Forelimb muscle (tissue), 1 donor: ENCODE results near the gene CGRRF1. TPM values are rescaled to one million over a fixed set of nuclear protein-coding genes. Genes with fewer than 3 reads are reported as not detected.
A peak's percentile ranks its signal among the peaks of the same experiment; 100 is the strongest.

Experiments
- DNase-seq: peaks from one replicate; pipeline ENCODE4 v3.0.0-alpha.2; 2013; ENCODE audit warnings: low read depth
- polyA plus RNA-seq: library from polyadenylated mRNA; unstranded; fragments of 120-200 nt; gene quantifications from one replicate; pipeline ENCODE4 v1.2.1, GENCODE V29; 2013; ENCODE audit not compliant: insufficient read length

Gene CGRRF1
- polyA plus RNA-seq, 1 donor = 14.5 TPM

- DNase-seq = no peak
These were observed 37.9 kb downstream of the CGRRF1 start for GRCh38 chr14:54547583-54547982.

DNA sequence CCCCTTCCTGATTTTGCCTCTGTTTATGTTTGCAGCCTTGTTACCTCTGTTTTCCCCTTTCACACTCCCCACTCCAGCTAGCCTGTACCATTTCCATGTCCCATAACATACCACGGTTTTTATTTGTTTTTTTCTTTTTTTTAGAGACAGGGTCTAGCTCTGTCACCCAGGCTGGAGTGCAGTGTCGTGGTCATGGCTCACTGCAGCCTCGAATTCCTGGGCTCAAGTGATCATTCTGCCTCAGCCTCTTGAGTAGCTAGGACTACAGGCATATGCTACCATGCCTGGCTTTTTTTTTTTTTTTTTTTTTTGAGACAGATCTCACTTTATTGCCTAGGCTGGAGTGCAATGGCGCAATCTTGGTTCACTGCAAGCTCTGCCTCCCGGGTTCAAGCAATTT, 38.8 kb downstream of the CGRRF1 start:
- DNase-seq = no peak

- DNase-seq = no peak
These were observed 40.2 kb downstream of the CGRRF1 start for GRCh38 chr14:54549862-54550261.

DNA sequence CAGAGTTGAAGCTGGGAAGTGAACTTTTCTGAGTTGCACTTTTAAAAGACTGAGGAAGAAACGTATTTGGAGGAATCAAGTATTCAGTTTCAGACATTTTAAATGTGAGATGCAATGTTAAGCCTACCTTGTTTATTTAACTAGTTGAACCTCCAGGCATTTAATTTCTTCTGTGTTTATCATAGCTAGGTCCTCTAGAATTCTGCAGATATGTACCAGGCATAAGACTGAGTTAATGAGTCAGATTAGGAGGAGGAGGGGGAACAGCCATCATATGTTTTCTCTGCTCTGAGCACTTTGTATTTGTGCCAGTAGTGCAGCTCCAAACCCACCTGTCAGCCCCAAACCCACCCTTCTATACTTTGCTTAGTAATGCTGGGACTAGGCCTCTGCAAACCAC, 40.8 kb downstream of the CGRRF1 start:
- DNase-seq = no peak

DNA sequence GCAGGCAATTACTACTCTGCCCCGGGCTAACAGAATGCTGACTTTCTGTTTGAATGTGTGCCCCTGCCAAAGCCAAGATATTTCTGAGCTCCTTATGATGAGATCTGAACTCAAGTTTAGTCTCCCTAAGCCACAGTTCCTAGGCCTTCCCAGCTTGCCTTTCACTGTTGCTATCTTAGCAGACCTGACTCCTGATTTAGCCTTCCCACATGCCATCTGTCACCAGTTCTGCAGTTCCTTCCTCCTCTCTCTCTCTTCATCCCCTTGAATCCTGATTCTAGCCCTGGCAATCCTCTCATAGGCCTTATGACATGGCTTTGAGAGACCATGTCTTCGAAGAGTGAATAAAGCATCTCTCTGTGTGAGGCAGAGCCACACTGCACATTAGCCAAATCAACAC, 44.7 kb downstream of the CGRRF1 start:
- no peak for DNase-seq

DNA sequence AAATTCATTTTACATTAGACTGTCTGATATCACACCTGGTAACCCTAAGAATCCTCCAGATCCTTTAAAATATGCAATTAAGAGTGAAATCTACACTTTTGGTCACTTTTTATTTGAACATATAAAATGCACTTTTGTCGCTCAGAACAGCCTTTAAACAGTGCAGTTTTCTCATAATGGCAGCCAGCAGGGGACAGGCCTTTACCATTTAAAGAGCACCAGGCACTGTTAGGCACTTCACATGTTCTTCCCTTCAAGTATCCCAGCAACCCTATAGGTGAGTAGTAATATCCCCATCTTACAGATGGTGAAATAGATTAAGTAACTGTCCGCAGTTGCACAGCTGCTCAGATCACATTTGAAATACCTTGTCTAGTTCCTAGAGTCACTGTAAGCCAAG, 45.9 kb downstream of the CGRRF1 start:
- DNase-seq = no peak

DNA sequence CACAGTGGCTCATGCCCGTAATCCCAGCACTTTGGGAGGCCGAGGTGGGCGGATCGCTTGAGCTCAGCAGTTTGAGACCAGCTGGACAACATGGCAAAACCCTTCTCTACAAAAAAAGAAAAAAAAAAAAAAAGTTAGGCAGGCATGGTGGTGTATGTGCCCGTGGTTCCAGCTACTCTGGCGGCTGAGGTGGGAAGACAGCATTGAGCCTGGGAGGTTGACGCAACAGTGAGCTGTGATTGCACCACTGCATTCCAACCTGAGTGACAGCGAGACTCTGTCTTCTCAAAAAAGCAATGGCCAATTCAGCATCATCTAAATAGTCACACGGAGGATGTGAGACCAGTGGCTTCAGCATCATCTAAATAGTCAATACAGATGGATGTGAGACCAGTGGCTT, 46.8 kb downstream of the CGRRF1 start:
- DNase-seq = no peak

DNA sequence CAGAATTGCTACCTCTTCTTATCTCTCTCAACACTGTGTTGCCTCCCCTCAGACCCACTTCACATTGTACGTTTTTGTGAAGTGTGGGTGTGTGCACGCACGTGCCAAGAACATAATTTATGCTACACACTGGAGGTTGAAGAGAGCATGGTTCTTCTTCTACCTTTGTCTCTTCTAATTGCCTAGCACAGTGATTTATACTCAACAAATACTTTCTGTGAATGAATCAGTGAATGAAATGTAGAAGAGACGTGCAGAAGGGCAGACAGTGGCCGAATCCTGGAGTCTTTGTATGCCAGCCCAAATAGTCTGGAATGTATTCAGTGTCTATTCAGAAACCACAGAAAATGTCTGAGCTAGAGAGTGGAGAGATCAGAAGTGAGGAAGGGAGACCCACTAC, 52.6 kb downstream of the CGRRF1 start:
- no peak for DNase-seq

GRCh38 chr14:54564071-54564867, 54.6 kb downstream of the CGRRF1 start:
- no peak for DNase-seq

- DNase-seq = no peak
These were observed 55.4 kb downstream of the CGRRF1 start for GRCh38 chr14:54564868-54565784.

DNA sequence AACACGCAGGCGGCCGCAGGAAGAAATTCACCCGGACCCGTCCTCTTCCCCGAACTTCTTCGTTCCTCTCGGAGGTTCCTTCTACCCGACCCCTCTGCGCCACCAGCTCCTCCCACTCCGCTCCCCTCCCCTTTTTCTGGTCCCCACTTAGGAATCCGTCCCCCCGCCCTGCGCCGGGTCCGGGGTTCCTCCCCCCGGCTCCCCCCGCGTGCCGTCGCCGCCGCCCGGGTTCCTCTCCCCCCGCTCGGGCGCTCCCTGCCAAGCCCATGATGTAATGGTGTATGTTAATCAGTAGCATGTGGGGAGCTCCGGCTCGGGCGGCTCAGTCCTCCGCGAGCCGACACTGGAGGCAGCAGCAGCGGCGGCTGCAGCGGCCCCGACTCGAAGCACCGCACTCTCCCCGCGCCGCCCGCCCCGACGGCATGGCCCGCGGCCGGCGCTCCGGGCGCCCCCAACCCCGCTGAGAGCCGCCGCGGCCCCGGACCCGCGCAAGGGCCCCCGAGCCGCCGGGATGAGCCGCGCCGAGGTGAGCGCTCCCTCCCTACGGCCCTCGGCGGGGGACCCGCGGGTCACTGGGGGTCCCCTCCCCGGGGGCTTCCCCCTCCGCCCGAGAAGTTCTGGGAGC, 56.2 kb downstream of the CGRRF1 start:
- peak; percentile 73 for DNase-seq

DNA sequence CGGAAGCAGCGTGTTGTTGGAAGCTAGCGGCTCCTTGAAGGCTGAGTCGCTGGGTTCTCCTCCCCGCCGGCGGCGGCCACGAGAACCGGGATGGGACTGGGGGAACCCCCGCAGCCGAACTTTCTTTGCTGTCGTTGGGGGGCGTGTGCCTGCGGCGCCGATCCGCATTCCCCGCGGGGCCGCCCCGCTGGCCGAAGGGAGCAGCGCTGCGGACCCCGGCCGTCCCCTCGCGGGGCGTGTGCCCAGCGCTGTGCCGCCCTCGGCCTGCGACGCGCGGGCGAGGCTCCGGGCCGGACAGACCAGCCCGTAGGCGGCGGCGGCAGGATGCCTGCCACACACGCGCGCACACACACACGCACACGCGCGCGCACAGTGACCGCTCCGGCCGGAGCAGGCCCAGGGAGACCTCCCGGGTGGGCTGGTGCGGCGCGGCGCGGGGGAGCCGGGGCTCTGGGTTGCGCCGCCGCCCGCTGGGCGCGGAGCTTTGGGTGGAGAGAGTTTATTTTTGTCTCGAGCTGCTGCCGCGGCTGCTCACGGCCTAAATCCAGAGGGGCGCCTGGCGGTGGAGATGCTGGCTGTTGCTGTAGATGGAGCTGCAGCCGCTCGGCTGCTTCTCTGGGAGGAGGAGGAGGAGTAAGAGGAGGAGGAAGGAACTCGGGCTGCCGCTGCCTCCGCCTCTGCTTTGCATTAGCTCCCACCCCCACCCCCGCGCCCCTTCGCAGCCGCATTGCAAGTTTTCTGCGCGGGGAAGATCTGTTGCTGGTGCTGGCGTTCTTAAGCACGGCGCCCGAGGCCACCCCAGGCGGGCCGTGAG, 56.9 kb downstream of the CGRRF1 start, which contains the start of gene SAMD4A:
SAMD4A (plus strand) TSS at position 719 of the 814 bp plus-strand sequence. CDS start 789 bp downstream, outside the sequence.
- DNase-seq = peak; percentile 70

- DNase-seq = no peak
These were observed 57.5 kb downstream of the CGRRF1 start for GRCh38 chr14:54567224-54567638.

DNA sequence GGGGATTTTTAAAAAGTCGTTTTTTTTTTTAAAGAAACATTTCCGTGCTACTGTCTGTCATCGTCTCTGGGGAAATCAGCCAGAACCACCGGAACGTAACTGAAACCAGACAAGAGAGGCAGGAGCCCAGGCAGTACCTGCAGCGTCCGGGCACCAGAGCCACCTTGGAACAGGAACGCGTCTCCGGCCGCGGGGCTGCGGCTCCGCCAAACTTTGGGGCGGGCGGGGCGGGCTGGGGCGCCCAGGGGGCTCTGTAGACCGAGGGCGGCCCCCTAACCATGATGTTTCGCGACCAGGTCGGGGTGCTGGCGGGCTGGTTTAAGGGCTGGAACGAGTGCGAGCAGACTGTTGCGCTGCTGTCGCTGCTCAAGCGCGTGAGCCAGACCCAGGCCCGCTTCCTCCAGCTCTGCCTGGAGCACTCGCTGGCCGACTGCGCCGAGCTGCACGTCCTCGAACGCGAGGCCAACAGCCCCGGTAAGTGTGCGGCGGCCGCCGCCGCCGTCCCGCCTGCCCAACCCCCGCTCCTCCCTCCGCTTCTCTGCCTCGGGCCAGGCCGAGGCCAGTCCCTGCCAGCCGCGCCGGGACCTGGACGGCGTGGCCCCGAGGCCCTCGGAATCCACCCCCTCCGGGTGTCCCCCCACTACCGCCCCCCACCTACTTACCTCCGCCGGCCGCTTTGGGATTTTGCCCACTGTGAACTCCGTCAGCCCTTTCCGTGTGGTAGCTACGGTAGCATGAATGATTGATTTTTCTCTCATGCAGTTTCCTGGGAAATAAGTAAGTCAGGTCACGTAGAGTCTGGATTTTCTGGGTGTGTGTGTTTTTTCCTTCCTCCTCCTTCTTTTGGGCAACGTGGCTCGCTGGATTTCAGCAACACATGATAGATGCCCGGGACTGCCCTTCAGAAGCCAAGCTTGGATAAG, 58.2 kb downstream of the CGRRF1 start:
- no peak for DNase-seq

DNA sequence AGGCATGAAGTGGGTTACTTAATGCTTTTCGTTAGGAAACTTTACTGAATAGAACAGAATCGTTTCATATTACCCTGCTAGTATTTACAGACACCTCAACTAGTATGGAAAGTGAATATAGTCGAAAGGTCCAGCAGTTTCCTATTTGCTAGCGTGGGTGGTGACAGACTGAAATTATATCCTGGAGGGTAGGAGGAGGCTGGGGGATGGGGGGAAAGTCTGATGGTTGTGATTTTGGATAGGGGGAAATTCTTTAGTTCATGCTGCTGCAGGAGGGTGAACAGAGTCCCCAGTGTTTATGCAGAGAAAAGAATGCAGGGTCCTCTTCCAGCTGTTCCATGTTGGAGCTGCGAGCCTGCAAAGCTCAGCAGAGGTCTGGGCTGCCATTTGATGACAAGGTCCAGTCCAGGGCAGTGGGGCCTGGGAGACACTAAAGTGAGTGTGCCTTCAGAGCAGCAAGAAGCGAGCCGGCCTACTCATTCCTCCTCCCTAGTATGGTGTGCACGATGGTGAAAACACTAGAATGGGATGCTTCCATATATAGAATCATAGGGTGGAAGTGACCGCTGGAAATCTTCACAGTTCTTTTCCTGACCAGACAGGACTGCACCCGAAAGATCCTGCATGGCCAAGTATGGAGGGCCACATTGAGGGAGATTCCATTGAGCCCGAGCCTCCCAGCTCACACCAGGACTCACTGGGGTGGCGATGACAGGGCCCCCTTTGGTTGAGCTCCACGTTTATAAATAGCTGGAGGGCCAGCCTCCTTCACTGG, 59.3 kb downstream of the CGRRF1 start:
- no peak for DNase-seq

GRCh38 chr14:54570047-54570446, 60.3 kb downstream of the CGRRF1 start:
- no peak for DNase-seq

DNA sequence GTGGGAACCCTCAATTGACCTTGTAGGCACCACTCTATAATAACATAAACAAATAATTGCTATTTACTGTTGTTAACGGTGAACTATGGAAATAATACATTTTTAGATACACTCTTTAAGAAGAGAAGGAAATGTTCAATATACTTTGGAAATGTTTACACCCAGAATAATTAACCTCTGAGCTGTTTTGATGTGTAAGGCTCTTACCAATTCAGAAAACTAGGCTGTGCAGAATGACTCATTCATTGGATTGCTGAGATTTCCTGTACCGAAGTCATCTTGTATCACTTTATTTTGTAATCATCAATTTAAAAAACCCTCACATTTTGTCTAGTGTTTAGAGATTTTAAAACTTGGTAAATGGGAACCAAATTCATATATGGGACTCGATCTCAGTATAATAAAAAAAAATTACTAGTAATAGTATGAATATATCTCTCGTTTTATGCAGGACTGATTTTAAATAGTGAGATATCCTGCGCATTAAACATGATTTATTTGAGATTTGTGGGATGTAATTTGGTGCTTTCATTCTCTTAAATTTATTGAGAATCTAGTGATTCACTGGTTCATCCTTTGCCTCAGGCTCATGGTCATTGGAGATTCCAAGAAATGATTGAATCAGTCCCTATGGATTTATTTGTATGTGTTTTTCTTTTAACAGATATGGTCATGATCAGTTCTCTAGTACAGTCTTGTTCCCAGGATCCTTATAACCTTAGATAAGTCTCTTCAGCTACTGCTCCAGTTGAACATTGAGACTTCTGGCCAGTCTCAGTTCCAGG, 61.1 kb downstream of the CGRRF1 start:
- DNase-seq = no peak

DNA sequence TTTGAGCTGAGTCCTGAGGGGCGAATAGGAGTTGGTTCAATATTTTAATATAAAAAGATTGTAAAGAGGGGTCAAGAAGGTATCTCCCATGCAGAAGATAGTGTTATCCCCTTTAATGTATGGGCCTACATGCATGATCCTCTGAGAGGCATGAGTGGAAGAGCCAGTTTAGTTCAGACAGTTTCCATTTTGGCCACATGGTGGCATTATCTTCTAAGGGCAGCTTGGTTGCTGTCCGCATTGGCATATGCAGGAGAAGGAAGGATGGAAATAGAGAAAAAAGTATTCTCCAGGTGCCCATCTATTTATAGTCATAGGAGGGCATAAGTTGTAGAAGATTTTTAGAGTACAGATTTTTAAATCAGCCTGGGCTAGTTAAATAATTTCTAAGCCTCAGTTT, 62.6 kb downstream of the CGRRF1 start:
- no peak for DNase-seq

GRCh38 chr14:54574528-54574927, 64.8 kb downstream of the CGRRF1 start:
- no peak for DNase-seq
